Measurements from ENCODE around the gene C1orf210.

The C1orf210 gene

DNA sequence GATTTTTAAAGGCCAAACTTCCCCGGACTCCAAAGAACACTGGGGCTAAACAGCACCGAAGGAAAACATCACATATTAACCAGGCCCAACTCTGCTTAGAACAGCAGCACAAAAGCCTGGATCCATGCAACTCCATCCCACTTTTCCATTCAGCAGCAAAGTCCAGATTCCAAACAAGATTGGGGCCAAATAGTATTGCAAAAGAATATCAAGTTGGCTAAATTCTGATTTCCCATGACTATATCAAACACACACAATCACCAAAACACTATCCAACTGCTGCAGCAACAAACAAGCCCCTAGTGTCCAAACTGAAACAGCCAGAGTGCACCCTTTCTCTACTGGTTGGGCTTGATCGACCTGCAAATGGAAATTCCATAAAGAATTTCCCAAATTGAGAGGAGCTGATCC lies 35.0 kb downstream of the C1orf210 start:
- no peak for DNase-seq (ENCODE audit: low read depth, low spot score)

- no peak for DNase-seq (ENCODE audit: low read depth, low spot score)
Observed at GRCh38 chr1:43247256-43247921, 38.0 kb downstream of the C1orf210 start.

DNA sequence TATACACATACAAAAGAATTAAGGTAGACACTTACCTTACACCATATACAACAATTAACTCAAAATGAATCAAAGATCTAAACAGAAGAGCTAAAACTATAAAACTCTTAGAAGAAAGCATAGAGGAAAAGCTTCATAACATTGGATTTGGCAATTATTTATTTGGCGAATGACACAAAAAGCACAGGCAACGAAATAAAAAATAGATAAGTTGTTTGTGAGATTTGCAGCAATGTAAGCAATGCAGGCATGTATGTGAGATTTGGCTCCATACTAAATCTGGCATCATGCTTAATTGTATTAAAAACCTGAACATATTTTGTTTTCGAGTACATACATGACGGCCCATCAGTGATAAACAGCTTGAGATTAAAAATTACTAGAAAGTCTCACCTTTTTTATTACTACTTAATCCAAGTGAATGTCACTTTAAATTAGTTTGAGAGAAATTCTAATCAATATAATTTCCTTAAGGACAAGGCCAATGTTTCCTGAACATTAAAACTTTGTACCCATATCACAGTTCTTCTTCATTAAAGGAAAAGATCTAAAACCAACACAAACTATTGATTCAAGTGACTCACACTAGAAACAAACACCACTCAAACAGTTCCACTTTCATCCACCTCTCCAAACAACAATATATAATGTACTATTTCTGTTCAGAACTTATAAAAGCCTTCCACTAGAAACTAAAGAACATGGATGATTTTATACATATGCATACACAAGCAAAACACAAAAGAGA lies 38.7 kb downstream of the C1orf210 start:
- DNase-seq (ENCODE audit: low read depth, low spot score), result no peak

DNA sequence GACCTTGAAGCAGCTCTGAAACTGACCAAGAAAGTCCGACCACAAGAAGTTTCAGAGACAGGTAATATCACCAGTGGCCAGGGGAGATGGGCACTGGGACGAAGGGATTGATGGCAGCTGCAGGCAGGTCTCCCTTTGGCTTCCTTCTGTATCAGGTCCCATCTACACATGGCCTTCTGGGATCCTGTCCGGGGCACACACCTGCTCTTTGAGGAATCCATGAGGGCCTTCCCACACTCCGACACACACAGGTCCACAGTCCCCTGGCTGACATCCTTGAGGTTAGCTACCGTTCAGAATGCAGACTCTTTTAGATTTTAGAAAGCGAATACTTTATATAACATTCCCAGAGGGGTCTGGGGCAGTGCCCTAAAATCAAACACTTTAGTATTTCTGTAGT lies 42.1 kb downstream of the C1orf210 start:
- no peak for DNase-seq (ENCODE audit: low read depth, low spot score)

GRCh38 chr1:43241413-43241836 lies 44.0 kb downstream of the C1orf210 start:
- no peak for DNase-seq (ENCODE audit: low read depth, low spot score)

DNA sequence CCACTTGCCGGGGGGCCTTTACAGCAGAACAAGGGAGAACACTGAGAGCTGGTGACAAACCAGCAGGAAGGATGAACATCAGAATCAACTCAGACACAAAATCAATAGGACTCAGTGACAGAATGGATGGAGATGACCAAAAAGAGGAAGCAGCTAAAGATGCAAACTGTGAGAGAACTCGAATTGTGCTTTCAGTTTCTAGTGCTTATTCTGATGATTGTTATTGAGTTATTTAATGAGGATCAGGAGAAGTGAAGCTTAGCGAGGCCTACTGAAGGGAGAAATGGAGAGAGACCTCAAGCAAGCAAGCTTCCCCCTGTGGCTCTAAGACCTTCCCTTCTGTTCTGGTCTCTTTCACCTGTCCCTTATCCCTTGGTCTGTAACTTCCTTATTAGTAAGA lies 45.9 kb downstream of the C1orf210 start:
- DNase-seq (ENCODE audit: low read depth, low spot score), result no peak

GRCh38 chr1:43238991-43239469 lies 46.4 kb downstream of the C1orf210 start:
- DNase-seq (ENCODE audit: low read depth, low spot score), result no peak

DNA sequence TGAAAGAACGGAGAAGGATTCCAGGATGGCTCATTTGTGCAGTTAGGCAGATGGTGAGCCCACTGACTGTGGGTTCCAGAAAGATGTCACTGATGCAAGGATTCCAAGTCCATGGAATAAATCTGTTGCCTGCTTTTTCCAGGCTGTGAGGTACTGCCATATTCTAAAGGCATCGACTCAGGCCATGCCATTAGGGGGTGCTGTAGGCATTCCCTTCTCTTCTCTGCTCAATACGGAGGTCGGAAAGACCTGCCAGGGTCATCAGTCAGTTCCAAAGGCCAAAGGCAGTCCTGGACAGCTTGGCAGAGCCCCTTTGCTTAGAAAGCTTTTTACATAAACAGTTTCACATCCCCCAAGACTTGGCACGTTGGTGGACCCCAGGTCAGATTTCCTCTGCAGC lies 47.3 kb downstream of the C1orf210 start:
- no peak for DNase-seq (ENCODE audit: low read depth, low spot score)

DNA sequence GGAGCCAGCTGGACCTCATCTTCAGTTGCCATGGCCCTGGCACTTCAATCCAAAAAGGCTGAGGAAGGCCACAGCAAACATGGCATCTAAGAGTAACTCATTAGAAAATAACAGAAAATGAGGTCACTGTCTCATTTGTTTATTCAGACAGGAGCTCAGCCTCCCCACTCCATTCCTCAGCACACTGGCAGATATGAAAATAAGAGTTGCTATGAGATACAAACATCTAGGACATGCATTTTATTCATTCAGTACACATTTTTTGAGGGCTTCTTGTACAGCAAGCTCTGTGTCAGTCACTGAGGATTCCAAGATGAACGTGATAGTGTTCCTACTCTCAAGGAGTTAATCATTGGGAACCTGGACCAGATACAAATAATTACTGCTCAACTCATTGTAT lies 48.3 kb downstream of the C1orf210 start:
- DNase-seq (ENCODE audit: low read depth, low spot score), result no peak

DNA sequence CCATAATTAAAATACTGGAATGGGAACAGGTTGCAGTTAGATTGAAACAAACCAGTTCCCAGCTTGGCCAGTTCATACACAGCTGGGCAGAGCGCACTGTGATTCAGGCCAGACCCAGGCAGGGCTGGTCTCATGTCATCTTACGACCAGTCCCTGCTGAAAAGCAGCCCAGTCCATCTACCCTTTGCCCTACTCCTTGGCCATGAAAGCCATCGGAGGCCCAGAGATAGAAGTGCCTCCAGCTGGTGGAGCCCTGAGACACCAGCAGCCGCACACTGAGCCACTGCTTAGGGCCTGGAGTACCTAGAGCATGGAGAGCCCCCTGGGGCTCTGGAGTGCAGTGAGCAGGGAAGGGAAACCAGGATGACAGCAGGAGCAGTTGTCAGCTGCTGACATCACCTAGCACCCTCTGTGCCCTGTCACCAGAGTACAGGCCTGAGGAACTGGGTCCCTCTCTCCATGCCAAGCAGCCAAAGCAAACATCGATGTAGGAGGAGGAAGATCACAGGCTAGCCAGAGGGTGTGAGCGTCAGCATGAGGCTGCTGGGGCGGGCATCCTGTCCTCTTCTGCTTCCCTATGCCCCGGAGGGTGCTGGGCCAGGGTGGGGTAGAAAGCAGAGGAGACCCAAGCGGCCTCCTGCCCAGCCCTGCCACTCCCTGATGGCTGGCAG lies 49.8 kb downstream of the C1orf210 start:
- DNase-seq (ENCODE audit: low read depth, low spot score), result no peak

DNA sequence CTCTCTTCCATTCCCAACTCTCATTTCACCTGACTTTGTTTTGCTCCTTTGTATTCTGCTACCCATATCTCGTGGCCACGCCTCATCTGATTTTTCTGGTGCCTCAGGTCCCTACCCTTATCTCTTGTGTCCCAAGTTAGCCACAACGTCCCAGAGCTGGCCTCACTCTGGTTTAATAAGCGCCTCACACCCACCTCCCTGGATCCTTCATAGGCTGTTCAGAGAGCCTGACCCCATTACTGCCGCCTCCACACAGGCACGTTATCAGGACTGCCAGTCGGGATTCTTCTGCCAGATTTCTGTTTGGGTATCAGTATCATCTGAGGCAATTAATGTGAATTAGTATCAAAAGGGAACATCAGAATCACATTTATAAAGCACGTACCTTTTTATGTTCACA lies 50.3 kb downstream of the C1orf210 start:
- no peak for DNase-seq (ENCODE audit: low read depth, low spot score)

DNA sequence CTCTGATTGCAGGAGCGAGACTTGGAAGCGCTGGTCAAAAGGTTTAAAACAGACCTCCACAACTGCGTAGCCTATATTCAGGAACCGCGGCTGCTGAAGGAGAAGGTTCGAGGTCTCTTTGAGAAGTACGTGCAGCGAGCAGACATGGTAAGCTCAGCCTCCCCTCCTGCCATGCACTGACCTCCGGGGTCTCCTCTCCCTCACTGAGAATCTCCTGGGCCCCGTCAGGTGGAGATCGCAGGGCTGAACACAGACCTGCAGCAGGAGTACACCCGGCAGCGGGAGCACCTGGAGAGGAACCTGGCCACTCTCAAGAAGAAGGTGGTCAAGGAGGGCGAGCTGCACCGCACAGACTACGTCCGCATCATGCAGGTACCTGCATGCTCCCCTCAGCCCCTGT lies 51.1 kb downstream of the C1orf210 start:
- no peak for DNase-seq (ENCODE audit: low read depth, low spot score)

GRCh38 chr1:43233631-43234030 lies 51.8 kb downstream of the C1orf210 start:
- DNase-seq (ENCODE audit: low read depth, low spot score), result no peak

DNA sequence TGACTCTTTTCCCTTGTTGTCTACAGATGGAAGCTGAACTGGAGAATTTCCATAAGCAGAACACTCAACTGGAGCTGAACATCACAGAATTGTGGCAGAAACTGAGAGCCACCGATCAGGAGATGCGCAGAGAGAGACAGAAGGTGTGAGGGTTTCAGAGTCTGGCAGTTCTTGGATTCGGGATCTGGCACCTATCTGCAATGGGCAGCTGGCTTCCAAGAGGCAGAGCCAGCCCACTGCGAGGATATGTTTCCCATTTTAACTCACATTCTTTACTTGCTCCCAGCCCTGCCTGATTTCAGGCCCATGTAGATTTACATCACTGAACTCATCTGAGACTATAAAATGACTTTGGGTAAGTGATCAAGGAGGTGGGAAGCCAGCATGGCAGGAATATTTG lies 52.9 kb downstream of the C1orf210 start:
- no peak for DNase-seq (ENCODE audit: low read depth, low spot score)

- no peak for DNase-seq (ENCODE audit: low read depth, low spot score)
Observed at GRCh38 chr1:43232074-43232473, 53.3 kb downstream of the C1orf210 start.

All from activated CD4-positive, CD25-positive, alpha-beta regulatory T cell treated with anti-CD3 and anti-CD28 coated beads, Interleukin-2, amount 50 U/mL, for 16 hours (primary cell).